Effector CD8-positive, alpha-beta T cell (primary cell): ENCODE measurements around the gene PPAN.

Source experiments
- DNase-seq: peaks from one replicate; lab custom pipeline; 2025; lab: John Stamatoyannopoulos, UW

PPAN gene

DNA sequence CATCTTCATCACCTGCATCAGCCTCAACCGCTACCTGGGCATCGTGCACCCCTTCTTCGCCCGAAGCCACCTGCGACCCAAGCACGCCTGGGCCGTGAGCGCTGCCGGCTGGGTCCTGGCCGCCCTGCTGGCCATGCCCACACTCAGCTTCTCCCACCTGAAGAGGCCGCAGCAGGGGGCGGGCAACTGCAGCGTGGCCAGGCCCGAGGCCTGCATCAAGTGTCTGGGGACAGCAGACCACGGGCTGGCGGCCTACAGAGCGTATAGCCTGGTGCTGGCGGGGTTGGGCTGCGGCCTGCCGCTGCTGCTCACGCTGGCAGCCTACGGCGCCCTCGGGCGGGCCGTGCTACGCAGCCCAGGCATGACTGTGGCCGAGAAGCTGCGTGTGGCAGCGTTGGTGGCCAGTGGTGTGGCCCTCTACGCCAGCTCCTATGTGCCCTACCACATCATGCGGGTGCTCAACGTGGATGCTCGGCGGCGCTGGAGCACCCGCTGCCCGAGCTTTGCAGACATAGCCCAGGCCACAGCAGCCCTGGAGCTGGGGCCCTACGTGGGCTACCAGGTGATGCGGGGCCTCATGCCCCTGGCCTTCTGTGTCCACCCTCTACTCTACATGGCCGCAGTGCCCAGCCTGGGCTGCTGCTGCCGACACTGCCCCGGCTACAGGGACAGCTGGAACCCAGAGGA is 7.9 kb downstream of the PPAN start:
- DNase-seq, result no peak

DNA sequence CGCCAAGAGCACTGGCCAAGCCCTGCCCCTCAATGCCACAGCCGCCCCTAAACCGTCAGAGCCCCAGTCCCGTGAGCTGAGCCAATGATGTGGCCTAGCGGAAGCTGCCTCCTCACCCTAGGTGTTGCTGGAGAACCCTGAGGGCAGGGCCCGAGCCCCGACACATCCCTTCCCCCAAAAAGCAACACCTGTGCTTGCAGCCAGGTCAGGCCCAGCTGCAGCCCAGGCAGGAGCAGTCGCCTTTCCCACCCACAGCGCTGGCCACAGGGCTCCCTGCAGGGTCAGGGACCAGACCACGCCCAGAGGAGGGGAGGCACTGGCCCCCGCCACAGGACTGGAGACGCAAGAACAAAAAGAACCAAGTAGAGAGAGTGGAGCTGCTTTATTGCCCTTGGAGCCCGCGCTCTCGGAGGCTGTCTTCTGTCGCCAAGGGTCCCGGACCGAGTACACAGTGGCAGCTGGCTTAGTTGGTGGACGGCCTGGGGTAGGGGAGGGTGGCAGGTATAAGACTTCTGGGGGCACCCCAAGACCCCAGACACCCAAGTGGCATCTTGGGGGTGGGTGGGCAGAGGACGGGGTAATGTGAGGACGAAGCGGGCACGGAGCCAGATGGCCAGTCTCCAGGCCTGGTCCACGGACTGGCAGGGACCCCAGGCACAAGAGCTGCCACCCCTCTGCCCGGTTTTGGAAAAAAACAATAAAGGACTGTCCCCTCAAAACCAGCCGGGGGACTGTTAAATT is 8.7 kb downstream of the PPAN start:
- no peak for DNase-seq

DNA sequence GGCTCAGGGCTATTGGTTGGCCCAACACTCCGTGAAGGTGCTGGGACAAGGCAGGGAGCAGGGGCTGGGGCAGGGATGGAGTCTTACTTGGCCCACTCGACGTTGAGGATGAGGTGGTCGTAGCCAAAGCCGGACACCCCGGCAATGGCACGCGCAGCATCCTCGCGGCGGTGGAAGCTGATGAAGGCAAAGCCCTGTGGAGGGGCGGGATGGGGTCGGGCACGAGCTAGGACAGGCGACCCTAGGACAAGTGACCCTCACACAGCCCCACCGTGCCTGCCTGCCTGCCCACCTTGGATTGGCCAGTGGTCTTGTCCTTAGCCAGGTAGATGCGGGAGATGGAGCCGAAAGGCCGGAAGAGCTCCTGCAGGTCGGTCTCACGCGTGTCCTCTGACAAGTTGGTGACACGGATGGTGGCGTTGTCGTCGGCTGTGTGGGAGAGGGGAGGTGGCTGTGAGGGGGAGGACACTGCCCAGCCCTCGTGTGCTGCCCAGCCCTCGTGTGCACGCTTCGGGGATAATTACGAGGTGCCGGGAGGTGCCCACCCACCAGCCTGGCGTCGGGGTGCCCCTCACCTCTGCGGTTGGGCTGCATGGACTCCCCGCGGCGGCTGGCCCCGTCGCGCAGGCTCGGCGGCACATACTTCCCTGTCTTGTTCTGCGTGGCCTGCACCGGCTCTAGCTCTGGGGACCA is 9.4 kb downstream of the PPAN start:
- DNase-seq, result no peak

DNA sequence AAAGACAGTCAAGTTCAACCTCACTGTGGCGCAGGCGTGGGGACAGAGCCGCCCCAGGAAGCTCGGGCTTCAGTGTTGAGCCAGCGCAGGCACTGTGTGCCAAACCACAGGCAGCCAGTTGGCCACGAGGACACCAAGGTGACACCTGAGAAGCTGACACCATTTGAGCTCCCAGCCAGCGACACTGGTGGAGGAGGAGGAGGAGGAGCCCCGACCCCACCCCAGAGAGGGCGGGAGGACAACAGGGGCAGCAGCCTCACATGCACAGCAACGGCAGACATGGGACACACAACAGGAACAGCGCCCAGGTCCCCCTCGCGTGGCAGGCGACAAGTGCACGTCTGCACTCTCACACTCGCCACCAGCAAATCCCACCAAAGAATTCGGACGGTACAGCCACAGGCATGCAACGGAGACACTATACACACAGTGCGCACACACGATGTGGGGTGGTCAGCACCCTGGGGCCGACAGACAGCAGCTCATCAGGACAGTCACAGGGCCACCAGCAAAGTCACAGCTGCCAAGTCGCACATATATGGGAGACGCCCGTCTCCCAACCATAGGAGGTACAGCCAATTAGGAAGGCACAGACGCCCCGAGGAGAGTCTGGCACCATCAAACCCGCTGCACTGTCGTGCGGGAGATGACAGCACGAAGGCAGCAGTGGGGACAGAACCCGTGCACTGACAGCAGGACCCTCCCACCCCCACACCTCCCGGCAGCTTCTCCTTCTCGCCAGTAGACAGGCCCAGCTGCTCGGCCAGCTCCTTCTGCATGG is 10.1 kb downstream of the PPAN start:
- no peak for DNase-seq

DNA sequence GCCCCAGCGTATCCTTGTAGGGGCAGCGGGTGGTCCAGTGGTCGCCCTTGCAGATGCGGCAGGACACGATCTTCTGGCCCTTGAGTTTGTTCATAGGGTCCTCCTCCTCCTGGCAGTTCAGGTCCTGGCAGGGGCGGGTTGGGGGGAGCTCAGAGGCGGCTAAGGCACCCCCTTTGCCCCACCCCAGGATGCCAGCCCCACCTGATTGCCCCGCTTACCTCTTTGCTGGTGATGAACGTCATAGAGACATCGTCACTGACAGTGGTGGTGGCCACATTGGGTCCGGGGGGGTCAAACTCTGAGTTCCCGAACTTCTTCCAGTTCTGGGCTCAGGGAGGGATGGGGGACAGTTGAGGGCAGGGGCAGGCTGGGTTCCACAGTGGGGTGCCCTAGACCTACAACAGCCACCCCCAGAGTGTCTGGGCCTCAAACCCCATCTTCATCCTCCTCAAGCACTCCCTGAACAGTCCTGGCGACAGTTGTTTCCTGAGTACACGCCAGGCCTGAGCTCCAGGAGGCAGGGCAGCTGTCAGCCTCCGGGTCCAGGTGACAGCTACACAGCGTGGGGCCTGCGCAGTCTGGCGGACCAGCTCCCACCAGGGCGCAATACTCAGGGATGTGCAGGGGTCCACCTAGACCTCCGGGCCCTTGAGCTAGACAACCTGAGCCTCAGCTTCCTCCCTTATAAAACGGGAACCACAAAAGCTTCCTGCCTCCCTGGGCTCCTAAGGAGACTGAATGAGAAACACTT is 10.9 kb downstream of the PPAN start:
- DNase-seq, result no peak

DNA sequence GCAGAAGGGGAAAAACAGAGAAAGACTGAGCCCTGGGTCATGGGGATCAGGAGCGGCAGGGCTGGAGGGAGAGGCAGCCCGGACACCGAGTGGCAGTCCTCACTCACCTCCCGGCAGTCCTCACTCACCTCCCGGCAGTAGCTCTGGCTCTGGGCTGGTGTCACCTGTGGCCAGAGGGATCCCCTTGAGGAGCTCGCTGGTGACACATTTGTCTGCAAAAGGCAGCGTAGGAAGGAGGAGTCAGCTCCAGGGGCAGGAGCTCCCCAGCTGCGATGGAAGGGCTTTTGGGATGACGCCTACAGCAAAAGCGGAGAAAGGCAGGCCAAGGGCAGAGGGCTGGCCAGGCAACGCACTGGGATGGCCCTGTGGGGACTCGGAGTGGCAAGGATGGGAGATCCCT is 12.8 kb downstream of the PPAN start:
- no peak for DNase-seq

DNA sequence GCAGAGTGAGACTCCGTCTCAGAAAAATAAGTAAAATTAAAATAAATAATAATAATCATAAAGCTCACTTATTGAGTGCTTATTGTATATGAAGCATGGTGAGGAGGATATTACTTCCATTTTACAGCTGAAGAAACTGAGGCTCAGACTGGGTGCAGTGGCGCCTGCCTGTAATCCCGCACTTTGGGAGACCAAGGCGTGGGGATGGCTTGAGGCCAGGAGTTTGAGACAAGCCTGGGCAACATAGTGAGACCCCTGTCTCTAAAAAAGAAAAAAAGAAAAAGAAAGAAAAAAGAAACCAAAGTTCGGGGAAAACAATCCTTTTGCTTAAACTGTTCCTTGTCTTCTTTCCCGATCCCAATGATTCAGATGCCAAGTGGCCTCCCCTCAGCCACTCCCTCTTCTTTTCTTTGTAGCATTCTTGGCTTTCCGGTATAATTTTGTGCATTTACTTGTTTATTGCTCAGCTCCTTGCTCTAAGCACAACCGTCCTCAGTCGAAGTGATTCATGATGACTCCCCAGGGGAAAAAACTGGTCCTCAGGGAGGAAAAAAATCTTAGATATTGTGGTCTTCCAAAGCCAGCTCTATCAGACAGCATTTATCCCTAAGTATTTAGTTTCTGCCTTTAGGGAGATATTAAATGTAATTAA is 14.5 kb downstream of the PPAN start:
- DNase-seq, result no peak

DNA sequence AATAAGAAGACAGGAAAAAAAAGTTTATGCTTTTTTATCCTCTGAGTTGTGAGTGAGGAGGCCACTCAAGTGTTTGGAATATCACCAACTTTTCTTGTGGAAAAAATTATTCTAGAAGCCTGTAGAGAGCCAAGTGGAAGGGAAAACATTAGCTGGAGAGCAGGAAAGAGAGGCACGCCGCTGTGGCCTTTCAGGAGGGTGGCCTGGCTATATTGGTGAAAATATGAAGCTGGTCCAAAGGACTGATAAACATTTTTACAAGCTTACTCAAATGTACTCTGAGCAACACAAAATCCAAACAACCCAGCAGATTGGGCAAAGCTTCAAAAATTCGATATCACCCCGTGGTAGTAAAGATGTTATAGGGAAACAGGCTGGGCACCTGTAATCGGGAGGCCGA is 15.9 kb downstream of the PPAN start:
- no peak for DNase-seq

DNA sequence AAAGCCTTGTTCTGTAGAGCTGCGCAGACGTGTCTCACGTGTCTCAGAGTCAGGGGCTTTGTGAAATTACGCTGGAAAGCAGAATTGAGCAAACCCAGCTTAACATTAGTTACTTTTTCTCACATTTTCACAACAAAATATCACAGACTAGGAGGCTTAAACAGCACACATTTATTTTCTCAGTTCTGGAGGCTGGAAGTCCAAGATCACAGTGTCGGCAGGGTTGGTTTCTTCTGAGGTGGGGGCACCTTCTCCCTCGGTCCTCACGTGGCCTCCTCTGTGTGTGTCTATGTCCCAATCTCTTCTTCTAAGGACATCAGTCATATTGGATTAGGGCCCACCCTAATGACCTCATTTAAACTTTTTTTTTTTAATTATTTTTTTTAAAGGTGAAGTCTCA is 18.3 kb downstream of the PPAN start:
- no peak for DNase-seq

DNA sequence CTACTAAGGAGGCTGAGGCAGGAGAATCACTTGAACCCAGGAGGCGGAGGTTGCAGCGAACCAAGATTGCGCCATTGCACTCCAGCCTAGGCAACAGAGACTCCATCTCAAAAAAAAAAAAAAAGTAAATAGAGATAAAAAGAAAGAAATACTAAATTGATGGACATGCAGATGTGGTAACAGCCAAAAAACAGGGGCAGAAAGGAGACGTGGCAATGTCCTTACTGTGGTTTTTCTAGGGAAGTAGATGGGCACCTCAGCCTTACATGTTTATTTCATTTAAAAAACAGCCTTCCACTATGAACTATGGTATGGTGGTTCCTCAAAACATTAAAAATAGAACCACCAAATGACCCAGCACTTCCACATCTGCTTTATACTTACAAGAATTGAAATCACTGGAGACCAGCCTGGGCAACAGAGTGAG is 20.1 kb downstream of the PPAN start:
- DNase-seq, result no peak

DNA sequence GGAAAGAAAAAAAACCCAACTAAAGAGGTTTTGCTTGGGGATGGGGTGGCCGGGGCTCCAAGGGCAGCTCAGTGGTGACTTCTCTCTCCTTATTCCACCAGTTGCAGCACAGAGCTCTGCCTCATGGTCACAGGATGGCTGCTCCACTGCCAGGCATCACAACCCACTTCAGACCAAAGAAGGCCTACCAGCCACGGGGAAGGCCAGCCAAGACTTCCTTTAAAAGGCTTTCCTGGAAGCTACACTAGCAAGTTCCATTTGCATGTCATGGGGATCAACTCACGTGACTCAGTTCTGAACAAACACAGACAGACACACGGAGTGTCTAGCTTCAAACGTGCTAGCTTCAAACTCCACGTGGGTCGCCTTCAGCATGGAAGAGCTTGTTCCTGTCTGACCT is 26.7 kb downstream of the PPAN start:
- DNase-seq, result no peak

DNA sequence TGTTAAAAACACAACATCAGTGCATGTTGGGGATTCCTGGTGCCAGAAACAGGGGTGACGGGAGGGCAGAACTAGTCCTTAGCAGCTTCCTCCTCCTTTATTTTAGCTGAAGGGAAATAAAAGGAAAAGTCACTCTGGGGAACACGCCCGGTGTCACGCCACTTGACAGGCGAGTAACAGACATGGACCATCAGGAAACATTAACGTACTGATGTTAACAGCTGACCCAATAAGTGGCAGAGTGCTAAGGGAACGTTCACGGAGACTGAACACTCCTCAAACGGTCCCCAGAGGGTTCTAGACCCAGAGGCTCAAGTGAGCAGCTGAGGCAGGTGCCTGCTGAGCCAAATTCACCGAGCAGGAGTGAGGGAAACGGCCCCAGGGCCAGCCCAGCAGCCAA is 27.4 kb downstream of the PPAN start:
- DNase-seq, result no peak

DNA sequence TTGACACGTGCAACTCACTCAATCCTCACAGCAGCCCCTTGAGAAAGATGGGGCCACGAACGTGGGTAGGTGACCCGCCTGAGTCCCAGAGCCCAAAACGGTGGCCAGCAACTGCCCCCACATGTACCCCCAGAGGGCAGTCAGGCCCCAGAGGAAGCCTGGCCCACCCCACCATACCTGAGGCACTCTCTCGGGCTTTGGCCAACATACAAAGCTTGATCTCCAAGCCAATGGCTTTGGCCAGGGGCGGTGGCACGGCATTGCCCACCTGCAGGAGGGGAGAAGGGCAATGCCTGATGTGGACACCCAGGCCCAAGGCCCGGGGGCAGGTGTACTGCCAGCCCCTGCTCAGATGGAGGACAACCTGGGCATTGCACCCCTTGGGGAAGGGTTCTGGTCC is 27.9 kb downstream of the PPAN start:
- DNase-seq, result no peak

DNA sequence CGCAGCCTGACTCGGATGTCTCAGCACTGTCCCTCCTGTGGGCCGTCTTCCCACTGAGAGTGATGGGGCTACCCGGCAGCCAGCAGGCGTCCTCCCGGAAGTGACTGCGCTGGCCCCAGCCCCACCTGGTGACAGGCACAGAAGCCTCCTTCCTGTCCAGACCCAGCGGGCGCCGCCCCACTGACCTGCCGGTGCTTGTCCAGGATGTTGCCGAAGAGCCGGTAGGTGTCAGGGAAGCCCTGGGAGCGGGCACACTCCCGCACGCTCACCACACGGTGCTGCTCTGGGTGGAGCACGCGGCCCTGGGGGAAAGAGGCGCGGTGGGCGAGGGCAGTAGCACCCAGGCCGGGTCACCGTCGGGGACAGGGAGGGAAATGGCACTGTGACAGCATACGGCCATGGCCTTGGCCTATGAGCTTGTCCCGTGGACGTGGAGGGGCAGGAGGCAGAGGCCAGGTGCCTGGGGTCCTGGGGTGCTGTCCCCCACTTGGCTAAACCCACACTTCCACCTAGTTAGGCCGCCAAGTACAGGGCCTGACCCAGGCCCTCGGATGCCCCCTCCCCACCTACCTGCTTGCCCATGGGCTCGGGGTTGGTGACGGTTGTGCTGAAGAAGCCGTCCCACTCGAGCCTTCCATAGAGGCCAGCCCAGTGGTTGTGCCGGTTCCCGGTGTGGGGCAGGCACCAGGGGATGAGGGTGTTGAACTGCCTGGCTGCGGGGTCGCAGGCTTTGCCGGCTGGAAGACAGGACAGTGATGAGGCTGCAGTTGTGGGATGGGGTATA is 29.6 kb downstream of the PPAN start:
- no peak for DNase-seq

DNA sequence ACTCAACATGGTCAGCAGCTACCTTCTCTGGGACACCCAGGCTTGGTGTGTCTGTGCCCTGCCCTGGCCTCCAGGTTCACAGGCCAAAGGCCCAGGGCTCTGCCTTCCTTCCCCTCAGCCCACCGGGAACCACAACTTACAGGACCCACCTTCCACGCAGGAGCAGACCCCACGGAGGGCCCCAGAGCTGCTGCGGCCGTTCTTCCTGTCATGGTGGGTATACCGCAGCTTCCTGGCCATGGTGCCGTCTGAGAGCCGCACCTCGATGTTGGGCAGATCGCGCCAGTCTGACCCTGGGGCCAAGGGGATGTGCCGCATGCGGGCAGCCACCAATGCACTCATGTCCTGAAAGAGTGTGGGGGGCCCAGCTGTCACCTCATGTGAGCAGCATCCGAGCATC is 30.8 kb downstream of the PPAN start:
- DNase-seq, result no peak

DNA sequence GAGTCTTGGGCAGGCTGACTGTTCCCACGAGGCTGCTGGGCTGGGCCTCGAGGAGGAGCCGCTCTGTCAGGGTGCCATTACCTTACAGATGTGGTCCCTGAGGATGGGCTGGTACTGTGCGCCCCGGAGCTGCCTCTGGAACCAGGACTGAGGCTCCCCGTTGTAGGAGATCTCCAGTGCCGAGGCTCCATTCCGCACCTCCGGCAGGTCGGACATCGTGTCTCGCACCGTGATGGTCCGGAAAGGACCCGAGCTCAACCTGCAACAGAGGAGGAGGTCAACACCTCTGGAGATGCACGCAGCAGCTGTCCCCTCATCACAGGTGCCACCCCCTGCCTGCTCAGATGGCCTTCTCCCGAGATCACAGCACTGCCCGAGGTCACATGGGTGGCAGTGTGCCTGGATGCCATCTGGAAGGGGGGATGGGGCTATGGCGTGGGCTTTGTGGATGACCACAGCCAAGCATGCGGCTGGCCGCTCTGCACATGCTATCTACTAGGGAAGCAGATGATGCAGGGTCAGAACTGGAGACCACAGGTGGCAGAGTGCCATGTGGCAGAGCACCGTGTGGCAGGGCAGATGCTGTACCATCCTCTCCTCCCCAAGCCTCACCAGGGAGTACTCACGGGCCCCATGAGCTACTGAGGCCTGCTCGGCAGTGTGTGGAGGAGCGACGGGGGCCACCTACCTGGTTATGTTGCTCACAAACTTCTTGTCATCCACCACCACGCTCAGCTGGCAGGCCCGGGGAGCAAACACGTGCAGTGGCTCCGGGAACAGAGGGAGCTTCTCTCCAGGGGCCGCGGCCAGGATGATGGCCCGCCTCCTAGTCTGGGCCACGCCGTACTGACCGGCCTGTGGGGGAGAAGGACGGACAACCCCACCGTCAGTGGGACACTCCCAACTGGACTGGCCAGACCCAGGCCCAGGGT is 31.9 kb downstream of the PPAN start:
- no peak for DNase-seq

DNA sequence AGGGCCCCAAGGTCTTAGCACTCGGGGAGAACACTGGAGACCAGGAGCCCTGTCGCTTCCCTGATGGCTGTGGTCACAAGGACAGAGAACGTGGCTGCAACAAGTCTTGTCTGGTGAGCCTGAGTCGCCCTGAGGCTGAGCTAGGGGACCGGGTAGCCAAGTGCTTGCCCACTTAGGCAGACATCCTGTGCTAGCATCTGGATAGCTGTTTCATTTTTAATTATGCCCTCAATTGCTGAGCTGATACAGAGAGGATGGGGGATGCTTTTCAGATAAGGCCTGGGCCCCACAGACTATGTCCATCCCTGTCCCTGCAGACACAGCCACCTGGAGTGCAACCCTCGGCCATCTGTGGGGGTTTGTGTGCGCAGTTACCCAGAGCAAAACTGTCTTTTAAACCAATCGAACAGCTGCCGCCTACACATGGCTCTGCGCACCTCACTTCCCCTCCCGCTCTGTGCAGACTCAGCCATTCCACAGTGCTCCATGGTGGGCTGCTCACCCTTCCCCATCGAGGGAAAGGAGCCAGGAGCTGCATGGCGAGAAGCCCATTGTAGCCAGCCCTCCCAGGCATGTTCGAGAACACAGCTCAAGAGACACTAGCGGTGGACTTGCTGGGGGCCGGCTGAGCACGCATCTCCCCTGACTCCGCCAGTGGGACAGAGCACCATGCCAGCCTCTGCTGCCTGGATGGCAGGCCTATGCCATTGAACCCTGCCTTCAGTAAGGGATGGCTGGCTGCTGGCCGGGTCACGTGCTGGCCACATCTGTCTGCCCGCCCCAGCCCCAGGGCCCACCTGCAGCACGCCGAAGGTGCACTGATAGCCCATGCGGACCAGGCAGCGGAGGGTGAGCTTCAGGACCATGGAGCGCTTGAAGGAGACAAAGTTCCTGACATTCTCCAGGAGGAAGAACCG is 33.0 kb downstream of the PPAN start:
- DNase-seq, result no peak

DNA sequence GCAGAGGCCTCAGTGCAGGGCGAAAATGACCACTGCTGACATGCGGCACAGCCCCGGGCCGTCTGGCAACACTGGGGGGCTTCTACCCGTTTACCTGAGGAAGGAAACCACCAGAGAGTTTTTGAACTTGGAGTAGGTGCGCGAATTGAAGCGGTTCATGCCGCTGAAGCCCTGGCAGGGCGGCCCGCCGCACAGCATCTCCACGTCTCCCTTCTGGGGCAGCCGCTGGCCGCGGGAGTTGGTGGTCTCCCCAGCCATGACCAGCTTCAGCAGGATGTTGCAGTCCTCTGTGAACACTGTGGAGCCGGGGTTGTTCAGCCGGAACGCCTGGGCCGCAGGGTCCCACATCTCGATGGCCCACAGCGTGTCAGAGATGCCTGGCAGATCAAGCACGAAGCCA is 33.8 kb downstream of the PPAN start:
- DNase-seq, result no peak
